Natural killer cell (primary cell): Measurements from ENCODE around the gene COL27A1. TPM values are rescaled to one million over a fixed set of nuclear protein-coding genes. Genes with fewer than 3 reads are reported as not detected.

ENCODE experiments used
- ATAC-seq, 3 donors: fragments of 150-1000 bp in 2 of 3; fragments of 200-7000 bp in 1 of 3; cut with Tn5 transposase; 1 replicate in 1 of 3; 2 replicates in 2 of 3; pipeline ENCODE4 v1.10.0; 2021; ENCODE audit warnings: mild to moderate bottlenecking in 2 of 3, moderate library complexity in 2 of 3
- DNase-seq, 2 donors: peaks; one replicate each; pipeline versions ENCODE4 v3.0.0 to v3.0.0-alpha.2; 2013 to 2021; ENCODE audit warnings: mixed read lengths in 1 of 2
- H3K27ac ChIP-seq: one replicate; pipeline ENCODE4 v1.5.1; 2013; ENCODE audit warnings: mild to moderate bottlenecking, low read length
- H3K27me3 ChIP-seq: one replicate; pipeline ENCODE4 v1.6.1; 2013; ENCODE audit warnings: low read length; ENCODE audit not compliant: control insufficient read depth, insufficient read depth
- H3K36me3 ChIP-seq: one replicate; pipeline ENCODE4 v1.6.1; 2013; ENCODE audit warnings: low read length; ENCODE audit not compliant: control insufficient read depth, insufficient read depth
- H3K4me1 ChIP-seq: one replicate; pipeline ENCODE4 v1.6.1; 2013; ENCODE audit warnings: low read length; ENCODE audit not compliant: control insufficient read depth, insufficient read depth
- H3K4me3 ChIP-seq: one replicate; pipeline ENCODE4 v1.5.1; 2013; ENCODE audit warnings: low read length
- H3K9me3 ChIP-seq: one replicate; pipeline ENCODE4 v1.6.1; 2013; ENCODE audit warnings: low read length; ENCODE audit not compliant: control insufficient read depth, insufficient read depth
- H3K27ac Mint-ChIP-seq, 2 donors: one replicate each; pipeline ENCODE4 v1.8.0; 2022; ENCODE audit warnings: mild to moderate bottlenecking in 2 of 2, mixed read lengths in 2 of 2, moderate library complexity in 1 of 2
- H3K27me3 Mint-ChIP-seq, 2 donors: one replicate each; pipeline ENCODE4 v1.8.0; 2022; ENCODE audit warnings: low read depth in 2 of 2, mixed read lengths in 2 of 2
- H3K36me3 Mint-ChIP-seq: one replicate; pipeline ENCODE4 v1.8.0; 2022; ENCODE audit warnings: mixed read lengths
- H3K4me1 Mint-ChIP-seq, 2 donors: one replicate each; pipeline ENCODE4 v1.8.0; 2022; ENCODE audit warnings: mixed read lengths in 2 of 2
- H3K4me3 Mint-ChIP-seq: one replicate; pipeline ENCODE4 v1.8.0; 2022; ENCODE audit warnings: mild to moderate bottlenecking, moderate library complexity, mixed read lengths
- H3K9me3 Mint-ChIP-seq, 2 donors: one replicate each; pipeline ENCODE4 v1.8.0; 2022; ENCODE audit warnings: mixed read lengths in 2 of 2
- CTCF ChIP-seq: fragments of 200-600 bp; IDR thresholded peaks from one replicate; pipeline ENCODE4 v1.8.0; 2022; ENCODE audit warnings: antibody characterized with exemption
- WGBS: methylation state at CpG from one replicate; pipeline ENCODE4 v1.1.7; 2013; ENCODE audit warnings: missing lambda C conversion rate; ENCODE audit not compliant: insufficient coverage; 5-methylcytosine and 5-hydroxymethylcytosine counted together
- intact Hi-C: fragments of 100-400 bp; cut with micrococcal nuclease; formaldehyde crosslinking; loops from one replicate; pipeline ENCODE4 v1.14.2; 2022
- total RNA-seq, 4 donors: library from RNA; stranded (reverse); fragments of 120-200 nt in 1 of 4; gene quantifications; one replicate each; pipeline versions ENCODE4 v1.2.3 to v1.2.4, GENCODE V29; 2013 to 2022

The COL27A1 gene
- total RNA-seq, 3 donors from 2014 or later (not counting 1 experiment from before 2014, with no cell fraction given), result not detected

GRCh38 chr9:114311571-114312512 is 156.5 kb downstream of the COL27A1 start:
- Mint-ChIP-seq H3K36me3 (no peaks in the 10 kb centered on the region), H3K4me3 (no peak overlapping the region), H3K9me3 (no peaks in the 10 kb centered on the region), H3K27me3 (peaks cover 0 to 3% of the 10 kb centered on the region in 2 donors), H3K27ac (no peak overlapping the region), H3K4me1 (no peaks in the 10 kb centered on the region)
- 96% methylated on average over 28 of the region's 28 CpGs for WGBS
- Histone ChIP-seq H3K9me3 (no peaks in the 10 kb centered on the region), H3K27ac (no peak overlapping the region), H3K36me3 (no peaks in the 10 kb centered on the region), H3K27me3 (no peaks in the 10 kb centered on the region), H3K4me1 (no peaks in the 10 kb centered on the region), H3K4me3 (no peak overlapping the region)
- no peak for TF ChIP-seq CTCF
- intact Hi-C loops, result no loop called here
- DNase-seq (no peak), ATAC-seq (no peak)

DNA sequence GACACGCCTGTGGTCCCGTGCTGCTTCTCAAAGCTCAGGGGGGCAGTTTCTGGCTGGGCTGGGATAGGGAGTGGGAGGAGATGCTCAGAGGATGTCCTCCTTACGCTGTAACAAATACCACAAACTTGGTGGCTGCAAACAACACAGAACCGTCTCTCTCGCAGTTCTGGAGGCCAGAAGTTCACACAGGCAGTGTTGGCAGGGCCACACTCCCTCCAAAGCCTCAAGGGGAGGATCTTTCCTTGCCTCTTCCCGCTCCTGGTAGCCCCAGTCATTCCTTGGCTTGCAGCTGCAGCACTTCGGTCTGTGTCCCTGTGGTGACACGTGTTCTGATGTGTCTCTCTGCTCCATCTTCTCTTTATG is 157.2 kb downstream of the COL27A1 start:
- ATAC-seq (no peak), DNase-seq (no peak)
- no peak for TF ChIP-seq CTCF
- Histone ChIP-seq H3K27ac (no peak overlapping the region), H3K27me3 (no peaks in the 10 kb centered on the region), H3K4me3 (no peak overlapping the region), H3K9me3 (no peaks in the 10 kb centered on the region), H3K36me3 (no peaks in the 10 kb centered on the region), H3K4me1 (no peaks in the 10 kb centered on the region)
- H3K27me3 Mint-ChIP-seq, result peaks cover 0 to 2% of the 10 kb centered on the region in 2 donors
- no peak overlapping the region for H3K4me3 Mint-ChIP-seq
- intact Hi-C loops, result no loop called here
- no peaks in the 10 kb centered on the region for H3K36me3 Mint-ChIP-seq
- no peaks in the 10 kb centered on the region for H3K4me1 Mint-ChIP-seq
- WGBS, result 80% methylated on average over 8 of the region's 8 CpGs
- H3K9me3 Mint-ChIP-seq, result no peaks in the 10 kb centered on the region
- no peak overlapping the region for H3K27ac Mint-ChIP-seq

- Mint-ChIP-seq H3K36me3 (no peaks in the 10 kb centered on the region), H3K4me3 (no peak overlapping the region), H3K9me3 (no peaks in the 10 kb centered on the region), H3K27ac (no peak overlapping the region), H3K4me1 (no peaks in the 10 kb centered on the region), H3K27me3 (no peaks in the 10 kb centered on the region)
- ATAC-seq (no peak), DNase-seq (no peak)
- Histone ChIP-seq H3K27ac (no peak overlapping the region), H3K4me1 (no peaks in the 10 kb centered on the region), H3K36me3 (no peaks in the 10 kb centered on the region), H3K9me3 (no peaks in the 10 kb centered on the region), H3K4me3 (no peak overlapping the region), H3K27me3 (no peaks in the 10 kb centered on the region)
- WGBS, result 97% methylated on average over 8 of the region's 8 CpGs
- intact Hi-C loops, result no loop called here
- TF ChIP-seq CTCF, result no peak
These were observed 157.8 kb downstream of the COL27A1 start for GRCh38 chr9:114313186-114313585.
